GM19035 (cell line): ENCODE results near the gene OSGIN1.

Source experiments
- ATAC-seq: cut with Tn5 transposase; IDR thresholded peaks from one replicate; pipeline ENCODE4 v1.9.1; 2021; ENCODE audit not compliant: unreplicated experiment

OSGIN1 gene

GRCh38 chr16:83925957-83926725, 26.9 kb upstream of the OSGIN1 start:
- ATAC-seq, result no peak

- ATAC-seq, result no peak
Observed at GRCh38 chr16:83926726-83927397, 26.2 kb upstream of the OSGIN1 start.

GRCh38 chr16:83928341-83929055, 24.5 kb upstream of the OSGIN1 start:
- ATAC-seq, result no peak

GRCh38 chr16:83929811-83930555, 23.1 kb upstream of the OSGIN1 start:
- ATAC-seq, result no peak

- ATAC-seq, result no peak
Observed at GRCh38 chr16:83930730-83931500, 22.1 kb upstream of the OSGIN1 start.

- no peak for ATAC-seq
Observed at GRCh38 chr16:83931556-83931955, 21.5 kb upstream of the OSGIN1 start.

GRCh38 chr16:83932304-83932703, 20.7 kb upstream of the OSGIN1 start:
- ATAC-seq, result no peak

GRCh38 chr16:83932955-83933673, 19.9 kb upstream of the OSGIN1 start:
- no peak for ATAC-seq

GRCh38 chr16:83933885-83934683, 19.0 kb upstream of the OSGIN1 start:
- ATAC-seq, result no peak

- ATAC-seq, result no peak
Observed at GRCh38 chr16:83934684-83934977, 18.4 kb upstream of the OSGIN1 start.

- no peak for ATAC-seq
Observed at GRCh38 chr16:83935005-83935857, 17.8 kb upstream of the OSGIN1 start.

- ATAC-seq, result no peak
Observed at GRCh38 chr16:83935858-83936255, 17.2 kb upstream of the OSGIN1 start.

GRCh38 chr16:83936581-83937165, 16.4 kb upstream of the OSGIN1 start:
- ATAC-seq, result no peak

- no peak for ATAC-seq
Observed at GRCh38 chr16:83937267-83937666, 15.8 kb upstream of the OSGIN1 start.

- ATAC-seq, result no peak
Observed at GRCh38 chr16:83937922-83938885, 14.8 kb upstream of the OSGIN1 start.

- no peak for ATAC-seq
Observed at GRCh38 chr16:83939266-83939855, 13.7 kb upstream of the OSGIN1 start.
